ENCODE results near the gene ACSS1. TPM values are rescaled to one million over a fixed set of nuclear protein-coding genes. Genes with fewer than 3 reads are reported as not detected.

The ACSS1 gene
- total RNA-seq, 1 experiment from 2014 or later, result 0.61 TPM

GRCh38 chr20:25031241-25031640 is 26.7 kb downstream of the ACSS1 start:
- Histone ChIP-seq H2BK15ac (ENCODE audit: low read depth, low read length) (no peak overlapping the region), H3K4me2 (ENCODE audit: insufficient read depth, insufficient read length, low read length) (no peak overlapping the region)

More at GRCh38 chr20:25031241-25031640, 26.7 kb downstream of the ACSS1 start:
- Histone ChIP-seq H3K18ac (ENCODE audit: insufficient read length, low read depth, low read length) (no peak overlapping the region), H4K91ac (ENCODE audit: insufficient read length, low read depth, low read length) (no peak overlapping the region), H3K23me2 (ENCODE audit: insufficient read length, low read depth, low read length, poor library complexity, severe bottlenecking) (no peaks in the 10 kb centered on the region), H2BK5ac (ENCODE audit: insufficient read length, low read length) (no peak overlapping the region), H2BK120ac (ENCODE audit: low read depth, low read length, poor library complexity, severe bottlenecking) (no peak overlapping the region), H3K9me3 (ENCODE audit: control insufficient read depth, low read depth, low read length) (no peaks in the 10 kb centered on the region), H3K9ac (ENCODE audit: extremely low read depth, insufficient read length, low read length) (no peak overlapping the region), H3K56ac (ENCODE audit: insufficient read length, low read depth, low read length) (no peak overlapping the region), H2AFZ (ENCODE audit: low read length) (no peak overlapping the region), H3K4ac (ENCODE audit: low read depth, low read length) (no peak overlapping the region), H3K23ac (ENCODE audit: insufficient read length, low read depth, low read length) (no peak overlapping the region), H3K27ac (ENCODE audit: insufficient read length, low read depth, low read length) (no peak overlapping the region), H4K20me1 (ENCODE audit: control insufficient read depth, insufficient read depth, insufficient read length) (no peaks in the 10 kb centered on the region), H3K27me3 (ENCODE audit: insufficient read depth, low read length) (no peaks in the 10 kb centered on the region), H2BK20ac (ENCODE audit: low read depth, low read length, poor library complexity, severe bottlenecking) (no peak overlapping the region), H4K8ac (replicated peaks; ENCODE audit: insufficient read length, low read depth, low read length) (no peak overlapping the region), H2BK12ac (ENCODE audit: insufficient read length, low read depth, low read length) (no peak overlapping the region), H3K4me1 (ENCODE audit: insufficient read depth, low read length) (no peaks in the 10 kb centered on the region; the same call in 1 of the 2 replicates), H4K5ac (ENCODE audit: insufficient read length, low read depth, low read length) (no peak overlapping the region), H3K79me1 (ENCODE audit: insufficient read depth, low read depth, low read length, poor library complexity, severe bottlenecking) (no peaks in the 10 kb centered on the region), H2AK5ac (ENCODE audit: insufficient read length, low read length) (no peak overlapping the region), H3T11ph (ENCODE audit: low read length) (no peak overlapping the region), H3K79me2 (ENCODE audit: insufficient read depth, low read length) (no peaks in the 10 kb centered on the region), H3K14ac (ENCODE audit: insufficient read depth, low read length) (no peak overlapping the region)
- no peak overlapping the region for H3K4me3 Mint-ChIP-seq
- H3K9me3 Mint-ChIP-seq, result no peaks in the 10 kb centered on the region
- TF ChIP-seq CTCF (conservative IDR thresholded peaks at IDR 0.05), result no peak
- H3K36me3 Mint-ChIP-seq (ENCODE audit: insufficient read depth in 1 of 3, low read depth in 3 of 3), result peaks cover 0 to 2% (median 0%) of the 10 kb centered on the region in 3 experiments; a peak in 1 of 7 replicates
- no CpG with 5 or more reads among the region's 3 CpGs for WGBS (ENCODE audit: extremely low coverage, insufficient read length, low lambda C conversion rate)
- no peak for DNase-seq
- peaks cover 16% of the 10 kb centered on the region in 2 experiments for H3K4me1 Mint-ChIP-seq
- peaks cover 27% of the 10 kb centered on the region for H3K27me3 Mint-ChIP-seq (ENCODE audit: low read depth)
- H3K27ac Mint-ChIP-seq, result no peak overlapping the region

All from H9 (cell line).